HL-60 (cell line): Measurements from ENCODE around the gene APOC4.

Source experiments
- DNase-seq, 2 experiments: peaks; one replicate each; pipeline ENCODE4 v3.0.0-alpha.2; 2010 to 2020; ENCODE audit warnings: low read depth in 1 of 2, low spot score in 1 of 2
- H3K27ac ChIP-seq: fragments of 250-450 bp; sonication (Bioruptor Pico); replicated peaks from 2 replicates; pipeline ENCODE4 v1.5.1; 2020; ENCODE audit warnings: mild to moderate bottlenecking, moderate library complexity
- H3K27me3 ChIP-seq: fragments of 250-450 bp; sonication (Bioruptor Pico); 2 replicates; pipeline ENCODE4 v1.5.1; 2021; ENCODE audit warnings: mild to moderate bottlenecking, moderate library complexity; ENCODE audit not compliant: insufficient read depth, poor library complexity, severe bottlenecking
- H3K4me3 ChIP-seq: replicated peaks from 2 replicates; pipeline ENCODE4 v1.5.1; 2011; ENCODE audit warnings: mild to moderate bottlenecking, control low read depth, low read length; ENCODE audit not compliant: insufficient read depth
- CTCF ChIP-seq: IDR thresholded peaks from one replicate; pipeline ENCODE4 v1.5.1; 2011; ENCODE audit warnings: low read length, control low read depth, inconsistent platforms; ENCODE audit not compliant: insufficient read depth
- GABPA ChIP-seq: IDR thresholded peaks from 2 replicates; pipeline ENCODE4 v1.6.1; 2012; ENCODE audit warnings: low read depth
- POLR2AphosphoS5 ChIP-seq: IDR thresholded peaks from 2 replicates; pipeline ENCODE4 v1.6.1; 2012; ENCODE audit warnings: low read depth
- REST ChIP-seq: IDR thresholded peaks from 2 replicates; pipeline ENCODE4 v1.6.1; 2012; ENCODE audit warnings: low read depth; ENCODE audit not compliant: insufficient replicate concordance
- SPI1 ChIP-seq: IDR thresholded peaks from 2 replicates; pipeline ENCODE4 v1.6.1; 2012; ENCODE audit warnings: low read depth, mild to moderate bottlenecking, borderline replicate concordance
- long read RNA-seq: library from polyadenylated mRNA; unstranded; transcript quantifications from one replicate; pipeline ENCODE4 v2.0.0, GENCODE V29; 2020

APOC4 gene, protein sequence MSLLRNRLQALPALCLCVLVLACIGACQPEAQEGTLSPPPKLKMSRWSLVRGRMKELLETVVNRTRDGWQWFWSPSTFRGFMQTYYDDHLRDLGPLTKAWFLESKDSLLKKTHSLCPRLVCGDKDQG
- long read RNA-seq: 0 reads

GRCh38 chr19:44942067-44942571, at the start of gene APOC4:
APOC4 (plus strand) TSS chr19:44942237; CDS start chr19:44942278, 41 bp downstream.
- Histone ChIP-seq H3K4me3 (no peak within 1 kb of the TSS), H3K27ac (no peak within 1 kb of the TSS), H3K27me3 (no peaks in the 10 kb centered on the region)
- TF ChIP-seq POLR2AphosphoS5 (no peak), SPI1 (no peak), GABPA (no peak), CTCF (no peak), REST (no peak)
- DNase-seq: no peak

- TF ChIP-seq CTCF (no peak), GABPA (no peak)
- H3K27ac ChIP-seq: no peak overlapping the region; the same call in 1 of the 2 replicates
- no peaks in the 10 kb centered on the region for H3K27me3 ChIP-seq
- H3K4me3 ChIP-seq: no peak overlapping the region
- no peak for DNase-seq
These were observed 49.1 kb upstream of the APOC4 start for GRCh38 chr19:44892932-44893331.

DNA sequence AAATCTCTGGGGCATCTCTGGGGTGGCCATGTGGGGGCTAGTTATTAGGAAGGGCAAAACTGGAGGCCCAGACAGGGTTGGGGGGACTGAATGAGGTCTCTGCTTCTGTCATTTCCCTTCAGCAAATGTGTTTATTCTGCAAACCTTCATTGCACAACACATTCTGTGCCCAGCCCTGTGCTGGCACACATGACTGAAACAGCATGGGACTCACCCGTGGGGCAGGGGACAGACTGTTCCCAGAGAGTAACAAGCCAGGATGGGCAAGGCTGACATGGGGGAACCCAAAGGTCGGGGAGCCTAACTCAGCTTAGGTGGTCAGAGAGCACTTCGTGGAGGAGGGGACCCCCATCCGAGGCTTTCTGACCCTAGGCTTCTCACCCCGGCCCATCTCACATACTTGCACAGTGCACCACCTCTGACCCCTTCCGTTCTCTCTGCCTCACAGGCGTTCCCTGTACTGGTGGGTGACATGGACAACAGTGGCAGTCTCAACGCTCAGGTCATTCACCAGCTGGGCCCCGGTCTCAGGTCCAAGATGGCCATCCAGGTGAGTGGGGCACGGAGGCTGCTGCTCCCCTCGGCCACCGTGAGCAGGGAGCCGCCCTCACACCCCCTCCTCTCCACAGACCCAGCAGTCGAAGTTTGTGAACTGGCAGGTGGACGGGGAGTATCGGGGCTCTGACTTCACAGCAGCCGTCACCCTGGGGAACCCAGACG, 48.5 kb upstream of the APOC4 start:
- TF ChIP-seq POLR2AphosphoS5: no peak
- TF ChIP-seq REST: no peak
- TF ChIP-seq GABPA: no peak
- no peak for TF ChIP-seq CTCF
- TF ChIP-seq SPI1: no peak
- H3K27ac ChIP-seq: no peak overlapping the region
- no peak for DNase-seq
- H3K27me3 ChIP-seq: no peaks in the 10 kb centered on the region
- no peak overlapping the region for H3K4me3 ChIP-seq

GRCh38 chr19:44894052-44894400, 48.0 kb upstream of the APOC4 start:
- H3K27me3 ChIP-seq: no peaks in the 10 kb centered on the region
- no peak for TF ChIP-seq GABPA
- TF ChIP-seq POLR2AphosphoS5: no peak
- no peak for TF ChIP-seq CTCF
- TF ChIP-seq REST: no peak
- no peak for TF ChIP-seq SPI1
- no peak for DNase-seq
- no peak overlapping the region for H3K27ac ChIP-seq
- H3K4me3 ChIP-seq: no peak overlapping the region
